Measurements from ENCODE around the gene EGLN1.

The EGLN1 gene

GRCh38 chr1:231420959-231421545, 1.0 kb downstream of the EGLN1 start:
- DNase-seq (ENCODE audit: low spot score), result peak; percentile 44

- DNase-seq (ENCODE audit: low spot score), result peak; percentile 20
These were observed 1.7 kb downstream of the EGLN1 start for GRCh38 chr1:231420299-231420958.

- no peak for DNase-seq (ENCODE audit: low spot score)
These were observed 2.3 kb downstream of the EGLN1 start for GRCh38 chr1:231419738-231420298.

GRCh38 chr1:231419147-231419546, 2.9 kb downstream of the EGLN1 start:
- DNase-seq (ENCODE audit: low spot score), result no peak

- DNase-seq (ENCODE audit: low spot score), result no peak
These were observed 3.4 kb downstream of the EGLN1 start for GRCh38 chr1:231418741-231419107.

GRCh38 chr1:231418101-231418740, 3.9 kb downstream of the EGLN1 start:
- DNase-seq (ENCODE audit: low spot score), result no peak

- DNase-seq (ENCODE audit: low spot score), result no peak
These were observed 4.6 kb downstream of the EGLN1 start for GRCh38 chr1:231417513-231417912.

GRCh38 chr1:231416901-231417300, 5.2 kb downstream of the EGLN1 start:
- no peak for DNase-seq (ENCODE audit: low spot score)

GRCh38 chr1:231415018-231415583, 7.0 kb downstream of the EGLN1 start:
- DNase-seq (ENCODE audit: low spot score), result no peak

- DNase-seq (ENCODE audit: low spot score), result no peak
These were observed 7.6 kb downstream of the EGLN1 start for GRCh38 chr1:231414260-231415016.

GRCh38 chr1:231413749-231414082, 8.4 kb downstream of the EGLN1 start:
- no peak for DNase-seq (ENCODE audit: low spot score)

- DNase-seq (ENCODE audit: low spot score), result no peak
These were observed 11.0 kb downstream of the EGLN1 start for GRCh38 chr1:231411036-231411531.

GRCh38 chr1:231410036-231410612, 12.0 kb downstream of the EGLN1 start:
- DNase-seq (ENCODE audit: low spot score), result no peak

- no peak for DNase-seq (ENCODE audit: low spot score)
These were observed 13.5 kb downstream of the EGLN1 start for GRCh38 chr1:231408528-231409094.

- no peak for DNase-seq (ENCODE audit: low spot score)
These were observed 14.3 kb downstream of the EGLN1 start for GRCh38 chr1:231407547-231408396.

- no peak for DNase-seq (ENCODE audit: low spot score)
These were observed 15.0 kb downstream of the EGLN1 start for GRCh38 chr1:231407049-231407448.

GRCh38 chr1:231404318-231404717, 17.8 kb downstream of the EGLN1 start:
- no peak for DNase-seq (ENCODE audit: low spot score)

- DNase-seq (ENCODE audit: low spot score), result no peak
These were observed 20.6 kb downstream of the EGLN1 start for GRCh38 chr1:231401478-231401877.

GRCh38 chr1:231397886-231398671, 24.0 kb downstream of the EGLN1 start:
- DNase-seq (ENCODE audit: low spot score), result no peak

GRCh38 chr1:231396643-231397042, 25.4 kb downstream of the EGLN1 start:
- DNase-seq (ENCODE audit: low spot score), result no peak
